ENCODE results near the gene RALGAPA2.

- TF ChIP-seq CTCF (IDR thresholded peaks at IDR 0.05; ENCODE audit: poor library complexity, severe bottlenecking), result no peak
- no peak for TF ChIP-seq EP300 (conservative IDR thresholded peaks at IDR 0.05; ENCODE audit: poor library complexity, severe bottlenecking)
- TF ChIP-seq POLR2AphosphoS5 (IDR thresholded peaks at IDR 0.05), result no peak
Observed at GRCh38 chr20:20699144-20699543, 13.3 kb downstream of the RALGAPA2 start.

Measured in neural cell (in vitro differentiated cells).